HCT116 (cell line): ENCODE data around the gene FAM228B. TPM values are rescaled to one million over a fixed set of nuclear protein-coding genes. Genes with fewer than 3 reads are reported as not detected.

Source experiments
- ATAC-seq: fragments of 200-7000 bp; cut with Tn5 transposase; 2 replicates; pipeline ENCODE4 v1.9.1; 2020; ENCODE audit warnings: mild to moderate bottlenecking, moderate library complexity
- BruUV-seq: library from RNA; stranded (reverse); fragments of 400-500 nt; replicated peaks from 2 replicates; lab custom pipeline; 2021; lab: Mats Ljungman, UMichigan
- CTCF ChIA-PET: fragments of 300-600 bp; sonication (Branson Sonifier 250); formaldehyde crosslinking; loops from one replicate; lab custom pipeline; 2021; ENCODE audit warnings: antibody characterized with exemption; lab: Charles Lee
- POLR2A ChIA-PET: fragments of 300-600, 350-600 bp; sonication (Branson Sonifier 250); formaldehyde crosslinking; loops from one replicate; lab custom pipeline; 2021; ENCODE audit warnings: antibody characterized with exemption; lab: Charles Lee
- RAD21 ChIA-PET, 2 experiments: fragments of 300-600 bp; sonication (Branson Sonifier 250); formaldehyde crosslinking; loops; one replicate each; lab custom pipeline; 2023; ENCODE audit warnings: low total read pairs in 2 of 2; ENCODE audit not compliant: uncharacterized antibody in 2 of 2, unreplicated experiment in 2 of 2, low non-redundant PET in 1 of 2; lab: Charles Lee
- DNase-seq: peaks from one replicate; pipeline ENCODE4 v3.0.0-alpha.2; 2010; ENCODE audit warnings: low read depth, low spot score
- H2AFZ ChIP-seq: fragments of 200-600 bp; shearing (Covaris generic), sonication (generic); 2 replicates; pipeline ENCODE4 v1.6.1; 2017; ENCODE audit warnings: low read depth, mixed run types, mixed read lengths, antibody characterized with exemption, low read length; ENCODE audit not compliant: poor library complexity, severe bottlenecking
- H3K27ac ChIP-seq: 2 replicates; pipeline ENCODE4 v1.5.1; 2012; ENCODE audit warnings: low read depth, low read length
- H3K27me3 ChIP-seq: fragments of 200-600 bp; sonication (generic); 2 replicates; pipeline ENCODE4 v1.6.1; 2016; ENCODE audit warnings: mixed run types, low read length, mixed read lengths; ENCODE audit not compliant: insufficient read depth
- H3K36me3 ChIP-seq, 2 experiments: fragments of 200-500 bp in 1 of 2; fragments of 200-600 bp in 1 of 2; sonication (Bioruptor generic) in 1 of 2; sonication (generic) in 1 of 2; 2 replicates each; pipeline versions ENCODE4 v1.5.1 to v1.6.1; 2014 to 2016; ENCODE audit warnings: low read length in 2 of 2, inconsistent platforms in 1 of 2, mixed read lengths in 1 of 2, mixed run types in 1 of 2; ENCODE audit not compliant: insufficient read depth in 2 of 2, control insufficient read depth in 1 of 2
- H3K4me1 ChIP-seq, 2 experiments: fragments of 200-600 bp in 1 of 2; sonication (generic) in 1 of 2; 2 replicates each; pipeline versions ENCODE4 v1.5.1 to v1.6.1; 2012 to 2017; ENCODE audit warnings: low read length in 2 of 2, inconsistent platforms in 1 of 2, mild to moderate bottlenecking in 1 of 2, mixed read lengths in 1 of 2, mixed run types in 1 of 2, moderate library complexity in 1 of 2; ENCODE audit not compliant: insufficient read depth in 2 of 2, control insufficient read depth in 1 of 2
- H3K4me2 ChIP-seq: fragments of 200-600 bp; sonication (generic); 2 replicates; pipeline ENCODE4 v1.6.1; 2017; ENCODE audit warnings: mixed run types, low read length, mixed read lengths
- H3K4me3 ChIP-seq, 2 experiments: fragments of 200-600 bp in 1 of 2; sonication (generic) in 1 of 2; replicated peaks in 1 of 2; 2 replicates each; pipeline ENCODE4 v1.5.1; 2011 to 2016; ENCODE audit warnings: low read length in 2 of 2, control low read depth in 1 of 2, low read depth in 1 of 2, mild to moderate bottlenecking in 1 of 2, mixed read lengths in 1 of 2, mixed run types in 1 of 2
- H3K79me2 ChIP-seq: fragments of 200-600 bp; sonication (generic); 2 replicates; pipeline ENCODE4 v1.6.1; 2017; ENCODE audit warnings: mild to moderate bottlenecking, mixed run types, low read length, moderate library complexity, mixed read lengths; ENCODE audit not compliant: insufficient read depth
- H3K9ac ChIP-seq: fragments of 200-600 bp; sonication (generic); 2 replicates; pipeline ENCODE4 v1.6.1; 2016; ENCODE audit warnings: low read length, mixed read lengths
- H3K9me2 ChIP-seq: fragments of 200-600 bp; sonication (generic), shearing (Covaris generic); 2 replicates; pipeline ENCODE4 v1.6.1; 2017; ENCODE audit warnings: mixed run types, mild to moderate bottlenecking, moderate library complexity; ENCODE audit not compliant: insufficient read depth
- H3K9me3 ChIP-seq, 2 experiments: fragments of 200-500 bp in 1 of 2; fragments of 200-600 bp in 1 of 2; sonication (Bioruptor generic) in 1 of 2; sonication (generic) in 1 of 2; 2 replicates each; pipeline ENCODE4 v1.6.1; 2014 to 2017; ENCODE audit warnings: low read length in 2 of 2, mixed read lengths in 2 of 2, inconsistent platforms in 1 of 2, low read depth in 1 of 2, mild to moderate bottlenecking in 1 of 2, mixed run types in 1 of 2, moderate library complexity in 1 of 2; ENCODE audit not compliant: control insufficient read depth in 1 of 2, insufficient read depth in 1 of 2
- H4K20me1 ChIP-seq: fragments of 200-600 bp; sonication (generic), shearing (Covaris generic); 2 replicates; pipeline ENCODE4 v1.6.1; 2017; ENCODE audit warnings: mixed run types, mild to moderate bottlenecking, moderate library complexity; ENCODE audit not compliant: insufficient read depth
- ATF3 ChIP-seq: IDR thresholded peaks from 2 replicates; pipeline ENCODE4 v1.6.1; 2012
- CBX3 ChIP-seq: IDR thresholded peaks from 2 replicates; pipeline ENCODE4 v1.6.1; 2012; ENCODE audit warnings: low read depth
- CTCF ChIP-seq, 3 experiments: fragments of 200-600 bp in 1 of 3; sonication (generic) in 1 of 3; IDR thresholded peaks in 2 of 3; conservative IDR thresholded peaks in 1 of 3; 2 replicates each; pipeline ENCODE4 v1.5.1; 2012 to 2017; ENCODE audit warnings: low read depth in 2 of 3, low read length in 2 of 3, antibody characterized with exemption in 1 of 3, borderline replicate concordance in 1 of 3, control low read depth in 1 of 3, mild to moderate bottlenecking in 1 of 3, mixed read lengths in 1 of 3, mixed run types in 1 of 3, moderate library complexity in 1 of 3; ENCODE audit not compliant: insufficient read depth in 1 of 3
- EGR1 ChIP-seq: IDR thresholded peaks from 2 replicates; pipeline ENCODE4 v1.6.1; 2012; ENCODE audit warnings: low read depth
- ELF1 ChIP-seq: IDR thresholded peaks from 2 replicates; pipeline ENCODE4 v1.6.1; 2012; ENCODE audit warnings: low read depth, borderline replicate concordance
- EZH2 ChIP-seq: fragments of 200-600 bp; sonication (generic); IDR thresholded peaks from 2 replicates; pipeline ENCODE4 v1.6.1; 2017; ENCODE audit warnings: antibody characterized with exemption, mixed run types
- EZH2phosphoT487 ChIP-seq: fragments of 200-600 bp; IDR thresholded peaks from 2 replicates; pipeline ENCODE4 v1.6.1; 2018; ENCODE audit warnings: antibody characterized with exemption, borderline replicate concordance
- MAX ChIP-seq: IDR thresholded peaks from 2 replicates; pipeline ENCODE4 v1.6.1; 2012
- POLR2A ChIP-seq: IDR thresholded peaks from 2 replicates; pipeline ENCODE4 v1.7.0; 2011; ENCODE audit warnings: borderline replicate concordance; ENCODE audit not compliant: insufficient read depth, insufficient read length; ENCODE audit errors: extremely low read depth
- POLR2AphosphoS5 ChIP-seq: IDR thresholded peaks from 2 replicates; pipeline ENCODE4 v1.6.1; 2011; ENCODE audit warnings: mild to moderate bottlenecking, low read depth, low read length, moderate library complexity
- RAD21 ChIP-seq: IDR thresholded peaks from 2 replicates; pipeline ENCODE4 v1.6.1; 2012; ENCODE audit warnings: low read depth, mild to moderate bottlenecking
- REST ChIP-seq: IDR thresholded peaks from 2 replicates; pipeline ENCODE4 v1.6.1; 2012; ENCODE audit warnings: low read depth
- SIN3A ChIP-seq: IDR thresholded peaks from 2 replicates; pipeline ENCODE4 v1.6.1; 2012; ENCODE audit warnings: low read depth
- TCF7L2 ChIP-seq: IDR thresholded peaks from 2 replicates; pipeline ENCODE4 v1.7.0; 2011; ENCODE audit warnings: borderline replicate concordance, inconsistent platforms; ENCODE audit not compliant: insufficient read depth, insufficient read length; ENCODE audit errors: extremely low read depth
- YY1 ChIP-seq: IDR thresholded peaks from 2 replicates; pipeline ENCODE4 v1.6.1; 2011; ENCODE audit warnings: low read length, low read depth, moderate library complexity, mild to moderate bottlenecking; ENCODE audit not compliant: insufficient replicate concordance; ENCODE audit errors: extremely low read depth
- intact Hi-C: fragments of 100-400 bp; cut with micrococcal nuclease; formaldehyde crosslinking; loops from 2 replicates; pipeline ENCODE4 v1.10.0; 2022
- total RNA-seq: library from RNA; stranded (reverse); gene quantifications from one replicate; pipeline ENCODE4 v1.2.1, GENCODE V29; 2021; ENCODE audit not compliant: unreplicated experiment

FAM228B gene
- total RNA-seq, 1 experiment from 2014 or later, result 5.6 TPM

- Histone ChIP-seq H3K9ac (no peak overlapping the region), H3K4me2 (no peak overlapping the region), H3K4me3 (no peak overlapping the region), H3K36me3 (no peaks in the 10 kb centered on the region), H3K9me2 (no peaks in the 10 kb centered on the region), H3K27me3 (no peaks in the 10 kb centered on the region), H4K20me1 (no peaks in the 10 kb centered on the region), H2AFZ (no peak overlapping the region), H3K79me2 (no peaks in the 10 kb centered on the region), H3K4me1 (no peaks in the 10 kb centered on the region), H3K27ac (no peak overlapping the region), H3K9me3 (no peaks in the 10 kb centered on the region)
- TF ChIP-seq TCF7L2 (no peak), EGR1 (no peak), CBX3 (no peak), POLR2AphosphoS5 (no peak), RAD21 (no peak), YY1 (no peak), ATF3 (no peak), SIN3A (no peak), EZH2 (no peak), MAX (no peak)
- ATAC-seq, result no peak
- no peak for DNase-seq
- RAD21 ChIA-PET, result no interaction called here
- intact Hi-C loops, result no loop called here
- POLR2A ChIA-PET, result no interaction called here
- CTCF ChIA-PET, result no interaction called here
- BruUV-seq, result no TSS peak
Observed at GRCh38 chr2:24189551-24189950, 66.3 kb downstream of the FAM228B start.

GRCh38 chr2:24190503-24190902 is 67.2 kb downstream of the FAM228B start:
- CTCF ChIA-PET, result no interaction called here
- TF ChIP-seq CTCF (IDR thresholded peaks at IDR 0.05 in 2 of 3, conservative IDR thresholded peaks at IDR 0.05 in 1 of 3; ENCODE audit: borderline replicate concordance in 1 of 3, insufficient read depth in 1 of 3, low read depth in 2 of 3, low read length in 2 of 3) (no peak), SIN3A (no peak), REST (no peak), CBX3 (no peak), ELF1 (no peak), POLR2AphosphoS5 (no peak), RAD21 (no peak), EZH2phosphoT487 (no peak), ATF3 (no peak), EZH2 (no peak), EGR1 (no peak), POLR2A (no peak)

More at GRCh38 chr2:24190503-24190902, 67.2 kb downstream of the FAM228B start:
- Histone ChIP-seq H3K4me2 (no peak overlapping the region), H3K36me3 (no peaks in the 10 kb centered on the region), H4K20me1 (no peaks in the 10 kb centered on the region), H3K4me3 (no peak overlapping the region), H3K27ac (no peak overlapping the region), H3K27me3 (no peaks in the 10 kb centered on the region), H3K9me2 (no peaks in the 10 kb centered on the region), H3K9me3 (no peaks in the 10 kb centered on the region), H3K4me1 (no peaks in the 10 kb centered on the region), H2AFZ (no peak overlapping the region), H3K79me2 (no peaks in the 10 kb centered on the region), H3K9ac (no peak overlapping the region)
- intact Hi-C loops, result no loop called here
- ATAC-seq (no peak), DNase-seq (no peak)
- RAD21 ChIA-PET, result no interaction called here
- POLR2A ChIA-PET, result no interaction called here
- no TSS peak for BruUV-seq
